ENCODE data around the gene TMEM45A.
"Not testable (repeated sequence)": the region's sequence is repeated elsewhere in the genome, so short reads cannot be mapped to it uniquely, and the experiment has no call there.

Gene TMEM45A

GRCh38 chr3:100580147-100580546 is 87.7 kb downstream of the TMEM45A start:
- DNase-seq, result no peak

GRCh38 chr3:100581650-100582049 is 89.2 kb downstream of the TMEM45A start:
- DNase-seq, result no peak

- not testable (repeated sequence) for DNase-seq
Observed at GRCh38 chr3:100582157-100582556, 89.7 kb downstream of the TMEM45A start.

GRCh38 chr3:100584101-100584660 is 91.8 kb downstream of the TMEM45A start:
- no peak for DNase-seq

GRCh38 chr3:100586832-100587231 is 94.4 kb downstream of the TMEM45A start:
- DNase-seq, result no peak

- no peak for DNase-seq
Observed at GRCh38 chr3:100588251-100588650, 95.8 kb downstream of the TMEM45A start.

- DNase-seq, result peak; percentile 72
Observed at GRCh38 chr3:100590114-100590839, 97.9 kb downstream of the TMEM45A start.

- no peak for DNase-seq
Observed at GRCh38 chr3:100590840-100591147, 98.4 kb downstream of the TMEM45A start.

- no peak for DNase-seq
Observed at GRCh38 chr3:100591411-100591810, 99.0 kb downstream of the TMEM45A start.

GRCh38 chr3:100600181-100601042 is 108.0 kb downstream of the TMEM45A start:
- DNase-seq, result no peak

- DNase-seq, result no peak
Observed at GRCh38 chr3:100602506-100603444, 110.4 kb downstream of the TMEM45A start.

- DNase-seq, result no peak
Observed at GRCh38 chr3:100603469-100603868, 111.0 kb downstream of the TMEM45A start.

- DNase-seq, result no peak
Observed at GRCh38 chr3:100605358-100605757, 112.9 kb downstream of the TMEM45A start.

GRCh38 chr3:100606894-100607512 is 114.6 kb downstream of the TMEM45A start:
- DNase-seq, result no peak

GRCh38 chr3:100609305-100609704 is 116.9 kb downstream of the TMEM45A start, which contains the start of gene ADGRG7:
TSS of gene ADGRG7 (plus strand) at chr3:100609601. CDS start at chr3:100609857, 256 bp downstream.
- no peak for DNase-seq

- no peak for DNase-seq
Observed at GRCh38 chr3:100609963-100610362, 117.5 kb downstream of the TMEM45A start.

GRCh38 chr3:100611221-100611620 is 118.8 kb downstream of the TMEM45A start:
- no peak for DNase-seq

GRCh38 chr3:100613721-100614390 is 121.4 kb downstream of the TMEM45A start:
- no peak for DNase-seq

- DNase-seq, result no peak
Observed at GRCh38 chr3:100614941-100615340, 122.5 kb downstream of the TMEM45A start.

- DNase-seq, result no peak
Observed at GRCh38 chr3:100615684-100616083, 123.3 kb downstream of the TMEM45A start.

- no peak for DNase-seq
Observed at GRCh38 chr3:100621251-100621650, 128.8 kb downstream of the TMEM45A start.

Measured in activated CD8-positive, alpha-beta memory T cell treated with anti-CD3 and anti-CD28 coated beads for 24 hours (primary cell).